HepG2 (cell line): ENCODE results near the gene ABCG2. TPM values are rescaled to one million over a fixed set of nuclear protein-coding genes. Genes with fewer than 3 reads are reported as not detected.

Source experiments
- BATF2 ChIP-seq: sonication (generic); formaldehyde crosslinking; IDR thresholded peaks from 2 replicates; pipeline ENCODE4 v1.8.0; 2022; ENCODE audit warnings: mild to moderate bottlenecking, missing genetic modification reagents, moderate library complexity
- DMAP1 ChIP-seq: IDR thresholded peaks from 2 replicates; pipeline ENCODE4 v1.6.1; 2016
- EP300 ChIP-seq, 3 experiments: sonication (generic) in 1 of 3; formaldehyde crosslinking in 1 of 3; IDR thresholded peaks; 2 replicates each; pipeline versions ENCODE4 v1.5.1 to v1.6.1; 2011 to 2020; ENCODE audit warnings: low read depth in 2 of 3, low read length in 2 of 3, borderline replicate concordance in 1 of 3, improper control_type of control experiment in 1 of 3, mild to moderate bottlenecking in 1 of 3, missing genetic modification reagents in 1 of 3, moderate library complexity in 1 of 3
- FOXO1 ChIP-seq: sonication (generic); formaldehyde crosslinking; IDR thresholded peaks from 2 replicates; pipeline ENCODE4 v1.4.0; 2020; ENCODE audit warnings: missing genetic modification reagents
- HHEX ChIP-seq: IDR thresholded peaks from 2 replicates; pipeline ENCODE4 v1.6.1; 2016; ENCODE audit warnings: control low read depth
- KDM3A ChIP-seq: IDR thresholded peaks from 2 replicates; pipeline ENCODE4 v1.6.1; 2018; ENCODE audit warnings: low read depth, missing compliant biosample characterization
- KDM5B ChIP-seq: sonication (generic); formaldehyde crosslinking; IDR thresholded peaks from 2 replicates; pipeline ENCODE4 v1.4.0; 2020; ENCODE audit warnings: missing genetic modification reagents, mild to moderate bottlenecking, borderline replicate concordance
- KMT2B ChIP-seq: IDR thresholded peaks from 2 replicates; pipeline ENCODE4 v1.6.1; 2016; ENCODE audit warnings: missing genetic modification reagents, missing compliant biosample characterization
- MAZ ChIP-seq, 2 experiments: sonication (generic) in 1 of 2; formaldehyde crosslinking in 1 of 2; IDR thresholded peaks; 2 replicates each; pipeline versions ENCODE4 v1.5.0 to v1.6.1; 2012 to 2020; ENCODE audit warnings: low read depth in 2 of 2, mild to moderate bottlenecking in 2 of 2, borderline replicate concordance in 1 of 2, improper control_type of control experiment in 1 of 2, low read length in 1 of 2, missing genetic modification reagents in 1 of 2, moderate library complexity in 1 of 2
- NAIF1 ChIP-seq: sonication (generic); formaldehyde crosslinking; IDR thresholded peaks from 2 replicates; pipeline ENCODE4 v1.5.0; 2020; ENCODE audit warnings: mild to moderate bottlenecking, missing genetic modification reagents, borderline replicate concordance
- NCOA1 ChIP-seq: sonication (generic); formaldehyde crosslinking; IDR thresholded peaks from 2 replicates; pipeline ENCODE4 v1.9.0; 2021; ENCODE audit warnings: missing genetic modification reagents
- NR2F6 ChIP-seq, 2 experiments: IDR thresholded peaks; 2 replicates each; pipeline ENCODE4 v1.6.1; 2016; ENCODE audit warnings: antibody characterized with exemption in 1 of 2, mild to moderate bottlenecking in 1 of 2
- RARG ChIP-seq: sonication (generic); formaldehyde crosslinking; IDR thresholded peaks from 2 replicates; pipeline ENCODE4 v1.4.0; 2020; ENCODE audit warnings: low read depth, mild to moderate bottlenecking, missing genetic modification reagents
- RFXAP ChIP-seq: sonication (generic); formaldehyde crosslinking; IDR thresholded peaks from 2 replicates; pipeline ENCODE4 v1.4.0; 2020; ENCODE audit warnings: missing genetic modification reagents, borderline replicate concordance
- RNF2 ChIP-seq: fragments of 450-650 bp; conservative IDR thresholded peaks from 2 replicates; pipeline ENCODE4 v1.6.1; 2016; ENCODE audit warnings: low read depth
- SNRNP70 ChIP-seq: fragments of 200-400 bp; formaldehyde crosslinking; IDR thresholded peaks from 2 replicates; pipeline ENCODE4 v1.6.1; 2017; ENCODE audit warnings: mild to moderate bottlenecking, low read depth, low read length, moderate library complexity
- TBX3 ChIP-seq: fragments of 450-650 bp; IDR thresholded peaks from 2 replicates; pipeline ENCODE4 v1.6.1; 2017; ENCODE audit warnings: antibody characterized with exemption, mild to moderate bottlenecking, inconsistent platforms, borderline replicate concordance
- TEAD2 ChIP-seq: sonication (generic); formaldehyde crosslinking; IDR thresholded peaks from 2 replicates; pipeline ENCODE4 v1.9.0; 2021; ENCODE audit warnings: missing genetic modification reagents
- ZBTB21 ChIP-seq: sonication (generic); formaldehyde crosslinking; IDR thresholded peaks from 2 replicates; pipeline ENCODE4 v1.4.0; 2020; ENCODE audit warnings: missing genetic modification reagents
- ZBTB7A ChIP-seq: sonication (generic); formaldehyde crosslinking; IDR thresholded peaks from 2 replicates; pipeline ENCODE4 v1.8.0; 2022; ENCODE audit warnings: mild to moderate bottlenecking, missing genetic modification reagents
- ZFP62 ChIP-seq: sonication (generic); formaldehyde crosslinking; IDR thresholded peaks from 2 replicates; pipeline ENCODE4 v1.4.0; 2020; ENCODE audit warnings: missing genetic modification reagents
- ZNF251 ChIP-seq: sonication (generic); formaldehyde crosslinking; IDR thresholded peaks from 2 replicates; pipeline ENCODE4 v1.9.0; 2021; ENCODE audit warnings: mild to moderate bottlenecking, missing genetic modification reagents
- ZNF33A ChIP-seq: sonication (generic); formaldehyde crosslinking; IDR thresholded peaks from 2 replicates; pipeline ENCODE4 v1.5.1; 2020; ENCODE audit warnings: missing genetic modification reagents, mild to moderate bottlenecking, moderate library complexity, borderline replicate concordance
- ZNF34 ChIP-seq: sonication (generic); formaldehyde crosslinking; IDR thresholded peaks from 2 replicates; pipeline ENCODE4 v1.4.0; 2020; ENCODE audit warnings: mild to moderate bottlenecking, missing genetic modification reagents, borderline replicate concordance
- ZNF644 ChIP-seq: IDR thresholded peaks from 2 replicates; pipeline ENCODE4 v1.6.1; 2016; ENCODE audit warnings: low read depth
- ZNF674 ChIP-seq: sonication (generic); formaldehyde crosslinking; IDR thresholded peaks from 2 replicates; pipeline ENCODE4 v1.5.0; 2020; ENCODE audit warnings: low read depth, mild to moderate bottlenecking, missing genetic modification reagents
- ZNF792 ChIP-seq: IDR thresholded peaks from 2 replicates; pipeline ENCODE4 v1.6.1; 2016
- polyA plus RNA-seq, 8 experiments: library from polyadenylated mRNA; depleted of rRNA in 3 of 8; stranded (reverse) in 7 of 8; unstranded in 1 of 8; fragments of >200 nt; fragmentation: Illumina TruSeq in 4 of 8; extraction: Trizol in 4 of 8; gene quantifications; 2 replicates each; pipeline versions ENCODE4 v1.2.1 to v1.2.3, GENCODE V29; 2011 to 2016; ENCODE audit warnings: low read depth in 4 of 8, missing spikeins in 1 of 8, mixed read lengths in 1 of 8; ENCODE audit not compliant: insufficient read depth in 1 of 8
- total RNA-seq, 5 experiments: library from RNA; depleted of rRNA; stranded (reverse); fragments of >200 nt; fragmentation: Illumina TruSeq; extraction: Trizol; gene quantifications; 2 replicates each; pipeline ENCODE4 v1.2.3, GENCODE V29; 2016; ENCODE audit warnings: low read depth in 1 of 5
- TF ChIP-seq, protein P1 (sequence below): IDR thresholded peaks from 2 replicates; pipeline ENCODE4 v1.6.1; 2016; ENCODE audit warnings: control low read depth
- TF ChIP-seq, protein P2 (sequence below): IDR thresholded peaks from 2 replicates; pipeline ENCODE4 v1.6.1; 2016; ENCODE audit warnings: missing biosample characterization, missing genetic modification reagents, low read depth

The ABCG2 gene
- total and polyA plus RNA-seq, 2 of the 13 experiments (the other 11 are each of a cell fraction or from before 2014, with no cell fraction given), result 10.0 to 15.7 TPM

GRCh38 chr4:88107406-88108107, 50.9 kb downstream of the ABCG2 start (continued):
- no peak for TF ChIP-seq ZNF34 (CRISPR knock-in tag)
- TF ChIP-seq TEAD2, result no peak
- TF ChIP-seq ZFP62, result no peak
- TF ChIP-seq, protein P1, sequence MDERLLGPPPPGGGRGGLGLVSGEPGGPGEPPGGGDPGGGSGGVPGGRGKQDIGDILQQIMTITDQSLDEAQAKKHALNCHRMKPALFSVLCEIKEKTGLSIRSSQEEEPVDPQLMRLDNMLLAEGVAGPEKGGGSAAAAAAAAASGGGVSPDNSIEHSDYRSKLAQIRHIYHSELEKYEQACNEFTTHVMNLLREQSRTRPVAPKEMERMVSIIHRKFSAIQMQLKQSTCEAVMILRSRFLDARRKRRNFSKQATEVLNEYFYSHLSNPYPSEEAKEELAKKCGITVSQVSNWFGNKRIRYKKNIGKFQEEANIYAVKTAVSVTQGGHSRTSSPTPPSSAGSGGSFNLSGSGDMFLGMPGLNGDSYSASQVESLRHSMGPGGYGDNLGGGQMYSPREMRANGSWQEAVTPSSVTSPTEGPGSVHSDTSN (CRISPR knock-in tag), result no peak
- no peak for TF ChIP-seq KDM5B
- TF ChIP-seq ZNF644, result peak; percentile 74; the same call in 1 of the 2 replicates
- TF ChIP-seq RFXAP (CRISPR knock-in tag), result peak; percentile 20; the same call in 1 of the 2 replicates
- peak; percentile 71; the same call in 1 of the 2 replicates for TF ChIP-seq DMAP1 (CRISPR knock-in tag)
- peak; percentile 60 to 94; a peak in 3 of 4 replicates for TF ChIP-seq EP300 (IDR thresholded peaks at IDR 0.05; ENCODE audit: low read depth in 2 of 2, low read length in 2 of 2)
- peak; percentile 91 for TF ChIP-seq EP300 (CRISPR knock-in tag; IDR thresholded peaks at IDR 0.05; ENCODE audit: borderline replicate concordance)
- TF ChIP-seq, protein P2, sequence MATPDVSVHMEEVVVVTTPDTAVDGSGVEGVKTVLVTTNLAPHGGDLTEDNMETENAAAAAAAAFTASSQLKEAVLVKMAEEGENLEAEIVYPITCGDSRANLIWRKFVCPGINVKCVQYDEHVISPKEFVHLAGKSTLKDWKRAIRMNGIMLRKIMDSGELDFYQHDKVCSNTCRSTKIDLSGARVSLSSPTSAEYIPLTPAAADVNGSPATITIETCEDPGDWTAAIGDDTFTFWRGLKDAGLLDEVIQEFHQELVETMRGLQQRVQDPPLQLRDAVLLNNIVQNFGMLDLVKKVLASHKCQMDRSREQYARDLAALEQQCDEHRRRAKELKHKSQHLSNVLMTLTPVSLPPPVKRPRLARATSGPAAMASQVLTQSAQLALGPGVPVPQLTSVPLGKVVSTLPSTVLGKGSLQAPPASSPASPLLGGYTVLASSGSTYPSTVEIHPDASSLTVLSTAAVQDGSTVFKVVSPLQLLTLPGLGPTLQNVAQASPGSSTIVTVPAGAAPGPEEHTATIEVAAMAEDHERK, result no peak
- TF ChIP-seq ZBTB21 (CRISPR knock-in tag), result no peak
- peak; percentile 1; the same call in 1 of the 2 replicates for TF ChIP-seq ZNF792
- TF ChIP-seq NR2F6 (IDR thresholded peaks at IDR 0.05), result peak; percentile 90
- TF ChIP-seq NR2F6 (CRISPR knock-in tag; IDR thresholded peaks at IDR 0.05), result peak; percentile 91
- TF ChIP-seq TBX3, result no peak
- TF ChIP-seq NCOA1 (CRISPR knock-in tag), result no peak
- no peak for TF ChIP-seq RNF2
- TF ChIP-seq ZNF251, result no peak
- no peak for TF ChIP-seq KDM3A (CRISPR knock-in tag)
- TF ChIP-seq HHEX (CRISPR knock-in tag), result 0 out of 2 replicates have a peak, but pooled peaks have one; percentile 23
- TF ChIP-seq RARG, result no peak
- no peak for TF ChIP-seq ZBTB7A (CRISPR knock-in tag)
- no peak; the same call in 1 of the 2 replicates for TF ChIP-seq KMT2B (CRISPR knock-in tag)
- TF ChIP-seq MAZ (IDR thresholded peaks at IDR 0.05; ENCODE audit: borderline replicate concordance, low read depth, low read length), result no peak
- 0 out of 2 replicates have a peak, but pooled peaks have one; percentile 24 for TF ChIP-seq MAZ (CRISPR knock-in tag; IDR thresholded peaks at IDR 0.05; ENCODE audit: low read depth)
- no peak for TF ChIP-seq ZNF674 (CRISPR knock-in tag)
- peak; percentile 92 for TF ChIP-seq FOXO1 (CRISPR knock-in tag)
- TF ChIP-seq SNRNP70, result no peak
- no peak for TF ChIP-seq NAIF1
- no peak for TF ChIP-seq BATF2
- no peak for TF ChIP-seq ZNF33A (CRISPR knock-in tag)
